B cell (primary cell): ENCODE results near the gene ZNF280D. TPM values are rescaled to one million over a fixed set of nuclear protein-coding genes. Genes with fewer than 3 reads are reported as not detected.

Source experiments
- ATAC-seq: fragments of 200-7000 bp; cut with Tn5 transposase; one replicate; pipeline ENCODE4 v1.10.0; 2021; ENCODE audit warnings: low read depth, mild to moderate bottlenecking, moderate number of reproducible peaks, moderate library complexity
- CTCF ChIA-PET: fragments of 350-600 bp; sonication (Branson Sonifier 250); formaldehyde crosslinking; loops from one replicate; lab custom pipeline; 2021; ENCODE audit warnings: antibody characterized with exemption, inconsistent platforms; lab: Charles Lee
- POLR2A ChIA-PET: fragments of 350-600 bp; sonication (Branson Sonifier 250); formaldehyde crosslinking; loops from one replicate; lab custom pipeline; 2021; ENCODE audit warnings: antibody characterized with exemption; lab: Charles Lee
- DNase-seq: peaks from one replicate; pipeline ENCODE4 v3.0.0; 2013
- H2AFZ ChIP-seq: 2 replicates; pipeline ENCODE4 v1.6.1; 2012; ENCODE audit warnings: mild to moderate bottlenecking, low read depth, low read length; ENCODE audit not compliant: insufficient read depth, poor library complexity, severe bottlenecking
- H3K27ac ChIP-seq, 2 donors: 1 replicate in 1 of 2; 2 replicates in 1 of 2; pipeline ENCODE4 v1.5.1; 2012 to 2013; ENCODE audit warnings: low read length in 2 of 2, mild to moderate bottlenecking in 2 of 2, moderate library complexity in 1 of 2
- H3K27me3 ChIP-seq, 4 experiments: fragments of 200-600 bp in 1 of 4; sonication (generic) in 1 of 4; replicated peaks in 1 of 4; 1 replicate in 2 of 4; 2 replicates in 2 of 4; pipeline versions ENCODE4 v1.6.1 to v1.7.0; 2013 to 2016; ENCODE audit warnings: low read length in 3 of 4, mild to moderate bottlenecking in 2 of 4, mixed read lengths in 1 of 4, moderate library complexity in 1 of 4; ENCODE audit not compliant: insufficient read depth in 4 of 4, control insufficient read depth in 3 of 4; ENCODE audit errors: control extremely low read depth in 1 of 4
- H3K36me3 ChIP-seq, 2 experiments: replicated peaks in 1 of 2; 1 replicate in 1 of 2; 2 replicates in 1 of 2; pipeline versions ENCODE4 v1.6.1 to v1.7.1; 2013; ENCODE audit warnings: low read length in 1 of 2; ENCODE audit not compliant: insufficient read depth in 2 of 2, control insufficient read depth in 1 of 2; ENCODE audit errors: control extremely low read depth in 1 of 2, extremely low read depth in 1 of 2
- H3K4me1 ChIP-seq, 2 donors: fragments of 200-600 bp in 1 of 2; sonication (generic) in 1 of 2; 1 replicate in 1 of 2; 2 replicates in 1 of 2; pipeline versions ENCODE4 v1.5.1 to v1.6.1; 2013 to 2017; ENCODE audit warnings: low read length in 2 of 2; ENCODE audit not compliant: control insufficient read depth in 2 of 2, insufficient read depth in 2 of 2
- H3K4me2 ChIP-seq: replicated peaks from 2 replicates; pipeline ENCODE3; 2012; ENCODE audit warnings: mild to moderate bottlenecking, low read depth, low read length; ENCODE audit not compliant: poor library complexity, severe bottlenecking
- H3K4me3 ChIP-seq, 5 experiments: fragments of 200-600 bp in 1 of 5; sonication (generic) in 1 of 5; 1 replicate in 3 of 5; 2 replicates in 2 of 5; pipeline versions ENCODE4 v1.5.1 to v1.7.0; 2011 to 2016; ENCODE audit warnings: low read length in 4 of 5, mild to moderate bottlenecking in 4 of 5, low read depth in 2 of 5, control low read depth in 1 of 5, moderate library complexity in 1 of 5; ENCODE audit not compliant: insufficient read depth in 1 of 5; ENCODE audit errors: control extremely low read depth in 1 of 5, extremely low read depth in 1 of 5
- H3K79me2 ChIP-seq: fragments of 200-600 bp; sonication (generic); one replicate; pipeline ENCODE4 v1.6.0; 2016; ENCODE audit warnings: low read length; ENCODE audit not compliant: control insufficient read depth, insufficient read depth
- H3K9ac ChIP-seq: fragments of 200-600 bp; sonication (generic); 2 replicates; pipeline ENCODE4 v1.6.1; 2017; ENCODE audit warnings: mild to moderate bottlenecking, low read length, moderate library complexity
- H3K9me3 ChIP-seq, 3 donors: one replicate each; pipeline versions ENCODE4 v1.6.1 to v1.7.1; 2013; ENCODE audit warnings: low read length in 2 of 3; ENCODE audit not compliant: control insufficient read depth in 2 of 3, insufficient read depth in 1 of 3; ENCODE audit errors: control extremely low read depth in 1 of 3
- H4K20me1 ChIP-seq: 2 replicates; pipeline ENCODE4 v1.6.0; 2012; ENCODE audit warnings: mild to moderate bottlenecking, low read length; ENCODE audit not compliant: insufficient read depth, control insufficient read depth, poor library complexity, severe bottlenecking
- H3K27ac Mint-ChIP-seq: one replicate; pipeline ENCODE4 v1.8.0; 2021; ENCODE audit warnings: mixed read lengths
- H3K27me3 Mint-ChIP-seq: one replicate; pipeline ENCODE4 v1.8.0; 2021; ENCODE audit warnings: mixed read lengths
- H3K4me1 Mint-ChIP-seq: one replicate; pipeline ENCODE4 v1.8.0; 2021; ENCODE audit warnings: mixed read lengths
- H3K4me3 Mint-ChIP-seq: one replicate; pipeline ENCODE4 v1.8.0; 2021; ENCODE audit warnings: mixed read lengths
- H3K9me3 Mint-ChIP-seq: one replicate; pipeline ENCODE4 v1.8.0; 2022; ENCODE audit warnings: mixed read lengths; ENCODE audit not compliant: insufficient read depth
- EZH2 ChIP-seq: IDR thresholded peaks from 2 replicates; pipeline ENCODE4 v1.6.1; 2012; ENCODE audit warnings: borderline replicate concordance, low read depth, mild to moderate bottlenecking, moderate library complexity, low read length; ENCODE audit not compliant: insufficient read depth, poor library complexity, severe bottlenecking
- WGBS: methylation state at CpG from one replicate; pipeline ENCODE4 v1.1.5; 2013; ENCODE audit warnings: missing lambda C conversion rate; ENCODE audit not compliant: insufficient coverage; 5-methylcytosine and 5-hydroxymethylcytosine counted together
- intact Hi-C: fragments of 100-400 bp; cut with micrococcal nuclease; formaldehyde crosslinking; loops from one replicate; pipeline ENCODE4 v1.10.0; 2022
- polyA plus RNA-seq: library from polyadenylated mRNA; depleted of rRNA; stranded (reverse); fragments of >200 nt; gene quantifications from 2 replicates; pipeline ENCODE4 v1.2.3, GENCODE V29; 2012
- total RNA-seq, 2 donors: library from RNA; stranded (reverse); fragments of 120-200 nt in 1 of 2; gene quantifications; 1 replicate in 1 of 2; 2 replicates in 1 of 2; pipeline versions ENCODE4 v1.2.3 to v1.2.4, GENCODE V29; 2013 to 2022
- TF ChIP-seq, protein P1 (sequence below): fragments of 200-600 bp; IDR thresholded peaks from one replicate; pipeline ENCODE4 v1.8.0; 2022; ENCODE audit warnings: antibody characterized with exemption, mild to moderate bottlenecking

The ZNF280D gene
- total and polyA plus RNA-seq, 2 donors (not counting 1 experiment from before 2014, with no cell fraction given), result 14.7 to 68.3 TPM

DNA sequence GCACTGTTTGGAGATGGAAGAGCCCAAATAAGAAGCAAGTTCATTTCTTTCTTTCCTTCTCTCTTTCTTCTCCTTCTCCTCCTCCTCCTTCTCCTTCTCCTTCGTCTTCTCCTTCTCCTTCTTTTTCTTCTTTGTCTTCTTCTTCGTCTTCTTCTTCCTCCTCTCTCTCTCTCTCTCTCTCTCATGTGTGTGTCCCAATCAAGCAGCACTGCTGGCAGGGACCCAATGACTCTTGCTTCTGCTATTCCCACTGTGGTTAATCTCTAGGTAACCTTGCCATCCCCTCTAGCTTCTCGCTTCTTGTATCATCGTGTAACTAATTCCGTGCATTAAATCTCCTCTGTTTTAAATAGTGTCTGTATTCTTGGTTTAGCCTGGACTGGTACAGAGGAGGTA lies 26.1 kb upstream of the ZNF280D start:
- H3K9me3 ChIP-seq, result no peaks in the 10 kb centered on the region
- intact Hi-C loops, result no loop called here
- TF ChIP-seq EZH2, result no peak
- TF ChIP-seq, protein P1, sequence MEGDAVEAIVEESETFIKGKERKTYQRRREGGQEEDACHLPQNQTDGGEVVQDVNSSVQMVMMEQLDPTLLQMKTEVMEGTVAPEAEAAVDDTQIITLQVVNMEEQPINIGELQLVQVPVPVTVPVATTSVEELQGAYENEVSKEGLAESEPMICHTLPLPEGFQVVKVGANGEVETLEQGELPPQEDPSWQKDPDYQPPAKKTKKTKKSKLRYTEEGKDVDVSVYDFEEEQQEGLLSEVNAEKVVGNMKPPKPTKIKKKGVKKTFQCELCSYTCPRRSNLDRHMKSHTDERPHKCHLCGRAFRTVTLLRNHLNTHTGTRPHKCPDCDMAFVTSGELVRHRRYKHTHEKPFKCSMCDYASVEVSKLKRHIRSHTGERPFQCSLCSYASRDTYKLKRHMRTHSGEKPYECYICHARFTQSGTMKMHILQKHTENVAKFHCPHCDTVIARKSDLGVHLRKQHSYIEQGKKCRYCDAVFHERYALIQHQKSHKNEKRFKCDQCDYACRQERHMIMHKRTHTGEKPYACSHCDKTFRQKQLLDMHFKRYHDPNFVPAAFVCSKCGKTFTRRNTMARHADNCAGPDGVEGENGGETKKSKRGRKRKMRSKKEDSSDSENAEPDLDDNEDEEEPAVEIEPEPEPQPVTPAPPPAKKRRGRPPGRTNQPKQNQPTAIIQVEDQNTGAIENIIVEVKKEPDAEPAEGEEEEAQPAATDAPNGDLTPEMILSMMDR, result no peak
- ChIA-PET CTCF (no interaction called here), POLR2A (no interaction called here)
- H3K27me3 ChIP-seq, result no peaks in the 10 kb centered on the region
- peaks cover 0 to 3% of the 10 kb centered on the region in 2 donors for H3K4me1 ChIP-seq
- H3K79me2 ChIP-seq, result no peaks in the 10 kb centered on the region
- Mint-ChIP-seq H3K4me3 (no peak overlapping the region), H3K27me3 (no peaks in the 10 kb centered on the region), H3K4me1 (peaks cover 7% of the 10 kb centered on the region), H3K9me3 (no peaks in the 10 kb centered on the region), H3K27ac (no peak overlapping the region)
- no peak overlapping the region for H2AFZ ChIP-seq
- WGBS, result 97% methylated on average over 4 of the region's 5 CpGs
- DNase-seq (no peak), ATAC-seq (no peak)
- H3K27ac ChIP-seq, result no peak overlapping the region
- no peak overlapping the region for H3K9ac ChIP-seq
- H3K36me3 ChIP-seq, result no peaks in the 10 kb centered on the region
- no peak overlapping the region for H3K4me3 ChIP-seq
- H4K20me1 ChIP-seq, result no peaks in the 10 kb centered on the region
- no peak overlapping the region for H3K4me2 ChIP-seq

DNA sequence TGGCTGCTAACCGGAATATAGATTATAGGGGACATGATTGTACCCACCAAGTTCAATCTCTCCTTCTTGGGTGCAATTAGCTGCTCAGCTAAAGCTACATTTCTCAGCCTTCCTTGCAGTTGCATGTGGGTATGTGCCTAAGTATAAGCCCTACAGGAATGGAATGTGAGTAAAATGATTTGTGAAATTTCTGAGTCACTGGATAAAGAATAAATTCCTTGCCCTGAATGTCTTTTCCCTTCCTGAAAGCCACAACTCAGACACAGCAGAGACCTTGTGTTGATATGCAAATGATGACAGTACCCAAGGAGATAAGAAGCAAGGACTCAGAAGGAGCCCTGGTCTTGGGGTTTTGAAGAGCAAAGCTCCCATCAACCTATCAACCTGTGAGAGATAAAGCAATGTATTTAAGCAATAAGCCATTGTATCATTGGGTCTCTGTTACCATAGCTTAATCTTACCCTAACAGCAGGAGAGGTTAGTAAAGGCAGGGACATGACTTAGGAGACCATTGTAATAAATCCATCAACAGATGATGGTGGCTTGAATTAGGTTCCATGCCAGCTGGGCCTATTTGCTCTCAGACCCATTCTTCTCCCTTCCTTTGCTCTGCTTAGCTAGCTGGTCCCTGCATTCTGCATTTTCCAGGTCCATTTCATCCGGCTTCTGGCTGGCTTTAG lies 25.6 kb upstream of the ZNF280D start:
- Mint-ChIP-seq H3K9me3 (no peaks in the 10 kb centered on the region), H3K4me3 (no peak overlapping the region), H3K27ac (no peak overlapping the region), H3K27me3 (no peaks in the 10 kb centered on the region), H3K4me1 (peaks cover 7% of the 10 kb centered on the region)
- 78% methylated on average over 1 of the region's 2 CpGs for WGBS
- Histone ChIP-seq H2AFZ (no peak overlapping the region), H4K20me1 (no peaks in the 10 kb centered on the region), H3K4me2 (no peak overlapping the region), H3K4me3 (no peak overlapping the region), H3K27ac (no peak overlapping the region), H3K79me2 (no peaks in the 10 kb centered on the region), H3K9me3 (no peaks in the 10 kb centered on the region), H3K36me3 (no peaks in the 10 kb centered on the region), H3K9ac (no peak overlapping the region), H3K4me1 (peaks cover 0 to 3% of the 10 kb centered on the region in 2 donors), H3K27me3 (no peaks in the 10 kb centered on the region)
- TF ChIP-seq EZH2, result no peak
- TF ChIP-seq, protein P1, result no peak
- DNase-seq (no peak), ATAC-seq (no peak)
- ChIA-PET POLR2A (no interaction called here), CTCF (no interaction called here)
- intact Hi-C loops, result no loop called here
